ENCODE measurements around the gene KANK2.

Gene KANK2

GRCh38 chr19:11199517-11199916 lies 2.2 kb upstream of the KANK2 start:
- TF ChIP-seq REST (IDR thresholded peaks at IDR 0.05; ENCODE audit: insufficient read depth in 1 of 2, low read depth in 2 of 2, low read length in 2 of 2) (no peak), TAF1 (IDR thresholded peaks at IDR 0.05; ENCODE audit: borderline replicate concordance, insufficient read depth, low read length) (no peak), POLR2AphosphoS5 (IDR thresholded peaks at IDR 0.05; ENCODE audit: low read depth, low read length) (no peak)

GRCh38 chr19:11198769-11199424 lies 1.6 kb upstream of the KANK2 start:
- TF ChIP-seq FOXP2 (optimal IDR thresholded peaks at IDR 0.05; ENCODE audit: borderline replicate concordance, extremely low read depth, extremely low read length, insufficient read depth) (no peak), REST (IDR thresholded peaks at IDR 0.05; ENCODE audit: insufficient read depth in 1 of 2, low read depth in 2 of 2, low read length in 2 of 2) (no peak), SIN3A (IDR thresholded peaks at IDR 0.05; ENCODE audit: borderline replicate concordance, insufficient read depth, low read length) (no peak)

- no peak for TF ChIP-seq TAF1 (IDR thresholded peaks at IDR 0.05; ENCODE audit: borderline replicate concordance, insufficient read depth, low read length)
- no peak for TF ChIP-seq REST (IDR thresholded peaks at IDR 0.05; ENCODE audit: insufficient read depth in 1 of 2, low read depth in 2 of 2, low read length in 2 of 2)
- TF ChIP-seq FOXP2 (optimal IDR thresholded peaks at IDR 0.05; ENCODE audit: borderline replicate concordance, extremely low read depth, extremely low read length, insufficient read depth): no peak
- TF ChIP-seq SIN3A (IDR thresholded peaks at IDR 0.05; ENCODE audit: borderline replicate concordance, insufficient read depth, low read length): no peak
- TF ChIP-seq POLR2AphosphoS5 (IDR thresholded peaks at IDR 0.05; ENCODE audit: low read depth, low read length): no peak
Measured at GRCh38 chr19:11198175-11198534, 810 bp upstream of the KANK2 start.

DNA sequence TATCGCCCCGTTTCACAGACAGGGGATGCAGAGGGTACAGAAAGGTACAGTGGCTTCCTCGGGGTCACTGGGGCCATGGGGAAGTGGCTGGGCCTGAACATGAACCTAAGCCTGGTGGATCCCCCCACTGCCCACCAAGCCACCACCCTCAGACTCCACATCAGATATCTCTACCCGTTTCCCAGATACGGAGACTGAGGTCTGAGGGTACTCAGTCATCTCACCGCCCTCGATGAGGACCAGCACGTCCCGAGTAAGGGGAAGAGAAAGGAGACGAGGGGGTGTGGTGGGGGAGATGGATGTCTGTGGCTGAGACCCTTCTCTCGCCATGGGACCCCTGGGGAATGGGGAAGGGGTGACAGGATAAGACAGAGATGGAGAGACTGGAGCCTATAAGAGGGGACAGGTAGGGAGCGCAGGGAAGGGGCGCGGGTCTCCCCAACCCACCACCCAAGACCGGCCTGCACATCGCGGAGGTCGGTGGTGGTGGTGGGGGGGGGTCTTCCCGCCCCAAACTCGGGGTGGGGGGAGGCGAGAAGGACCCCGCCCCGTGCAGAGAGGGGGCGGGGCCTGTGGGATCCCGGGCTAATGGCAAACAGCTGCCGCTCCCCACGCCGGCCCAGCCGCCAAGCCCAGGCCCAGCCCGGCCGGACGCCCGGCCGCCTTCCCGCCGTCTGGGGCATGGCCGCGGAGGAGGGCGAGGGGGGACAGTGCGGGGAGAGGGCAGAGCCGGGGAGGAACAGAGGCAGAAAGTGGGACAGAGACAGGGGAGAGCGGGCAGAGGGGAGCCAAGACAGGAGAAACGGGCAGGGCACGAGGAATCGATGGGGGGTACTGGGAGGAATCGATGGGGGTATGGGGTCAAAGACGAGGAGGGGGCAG lies 698 bp downstream of the KANK2 start:
- 0 out of 2 replicates have a peak, but pooled peaks have one; percentile 27 for TF ChIP-seq POLR2AphosphoS5 (IDR thresholded peaks at IDR 0.05; ENCODE audit: low read depth, low read length)
- TF ChIP-seq FOXP2 (optimal IDR thresholded peaks at IDR 0.05; ENCODE audit: borderline replicate concordance, extremely low read depth, extremely low read length, insufficient read depth): peak; percentile 45
- TF ChIP-seq REST (IDR thresholded peaks at IDR 0.05; ENCODE audit: insufficient read depth in 1 of 2, low read depth in 2 of 2, low read length in 2 of 2): no peak
- TF ChIP-seq SIN3A (IDR thresholded peaks at IDR 0.05; ENCODE audit: borderline replicate concordance, insufficient read depth, low read length): 0 out of 2 replicates have a peak, but pooled peaks have one; percentile 17
- TF ChIP-seq TAF1 (IDR thresholded peaks at IDR 0.05; ENCODE audit: borderline replicate concordance, insufficient read depth, low read length): no peak
